Measurements from ENCODE around the gene THBS2. TPM values are rescaled to one million over a fixed set of nuclear protein-coding genes. Genes with fewer than 3 reads are reported as not detected.
A peak's percentile ranks its signal among the peaks of the same experiment; 100 is the strongest.

The THBS2 gene
- total RNA-seq, 4 donors from 2014 or later: 5.4 to 28.3 (median 16.3) TPM

- no peaks in the 10 kb centered on the region for H3K9me3 ChIP-seq
- H3K27me3 ChIP-seq: no peaks in the 10 kb centered on the region
- peak in 1 of 3 donors; percentile 19 for DNase-seq
- H3K4me1 ChIP-seq: no peaks in the 10 kb centered on the region
- no peak overlapping the region for H3K4me3 ChIP-seq
- no peak overlapping the region for H3K27ac ChIP-seq
- H3K36me3 ChIP-seq: no peaks in the 10 kb centered on the region
- TF ChIP-seq CTCF (IDR thresholded peaks at IDR 0.05) (no peak), POLR2A (IDR thresholded peaks at IDR 0.05) (no peak)
Measured at GRCh38 chr6:169224716-169225115, 28.9 kb downstream of the THBS2 start.

- TF ChIP-seq CTCF (IDR thresholded peaks at IDR 0.05) (no peak), POLR2A (IDR thresholded peaks at IDR 0.05) (no peak)
- DNase-seq: peak in 1 of 3 donors; percentile 36
- H3K4me1 ChIP-seq: no peaks in the 10 kb centered on the region
- no peaks in the 10 kb centered on the region for H3K9me3 ChIP-seq
- no peak overlapping the region for H3K27ac ChIP-seq
- H3K36me3 ChIP-seq: no peaks in the 10 kb centered on the region
- H3K27me3 ChIP-seq: no peaks in the 10 kb centered on the region
- no peak overlapping the region for H3K4me3 ChIP-seq
Measured at GRCh38 chr6:169224185-169224695, 29.4 kb downstream of the THBS2 start.

- TF ChIP-seq POLR2A (IDR thresholded peaks at IDR 0.05) (no peak), CTCF (IDR thresholded peaks at IDR 0.05) (no peak)
- no peak overlapping the region for H3K4me3 ChIP-seq
- H3K4me1 ChIP-seq: no peaks in the 10 kb centered on the region
- H3K9me3 ChIP-seq: no peaks in the 10 kb centered on the region
- no peak overlapping the region for H3K27ac ChIP-seq
- no peaks in the 10 kb centered on the region for H3K36me3 ChIP-seq
- DNase-seq: peak in 1 of 3 donors; percentile 28
- no peaks in the 10 kb centered on the region for H3K27me3 ChIP-seq
Measured at GRCh38 chr6:169223006-169223405, 30.6 kb downstream of the THBS2 start.

- DNase-seq: peak in 1 of 3 donors; percentile 35
- no peaks in the 10 kb centered on the region for H3K27me3 ChIP-seq
- no peak overlapping the region for H3K4me3 ChIP-seq
- H3K27ac ChIP-seq: no peak overlapping the region
- no peaks in the 10 kb centered on the region for H3K9me3 ChIP-seq
- no peak for TF ChIP-seq CTCF (IDR thresholded peaks at IDR 0.05)
- no peak for TF ChIP-seq POLR2A (IDR thresholded peaks at IDR 0.05)
- H3K36me3 ChIP-seq: no peaks in the 10 kb centered on the region
- H3K4me1 ChIP-seq: no peaks in the 10 kb centered on the region
Measured at GRCh38 chr6:169222126-169222525, 31.5 kb downstream of the THBS2 start.

- H3K4me1 ChIP-seq: no peaks in the 10 kb centered on the region
- H3K36me3 ChIP-seq: no peaks in the 10 kb centered on the region
- H3K4me3 ChIP-seq: no peak overlapping the region
- no peaks in the 10 kb centered on the region for H3K27me3 ChIP-seq
- TF ChIP-seq CTCF (IDR thresholded peaks at IDR 0.05) (no peak), POLR2A (IDR thresholded peaks at IDR 0.05) (no peak)
- H3K27ac ChIP-seq: no peak overlapping the region
- H3K9me3 ChIP-seq: no peaks in the 10 kb centered on the region
- DNase-seq: peak in 1 of 3 donors; percentile 45
Measured at GRCh38 chr6:169221264-169221663, 32.4 kb downstream of the THBS2 start.

Measured in Peyer's patch (tissue), 4 donors.